Left colon (tissue), 2 donors: ENCODE results near the gene PLEKHA1. TPM values are rescaled to one million over a fixed set of nuclear protein-coding genes. Genes with fewer than 3 reads are reported as not detected.

Source experiments
- ATAC-seq: fragments of 200-7000 bp; cut with Tn5 transposase; one replicate; pipeline ENCODE4 v1.9.1; 2020; ENCODE audit warnings: mild to moderate bottlenecking, moderate library complexity
- DNase-seq, 2 donors: peaks; one replicate each; pipeline ENCODE4 v3.0.0-alpha.2; 2020
- intact Hi-C, 2 donors: fragments of 100-400 bp; cut with DNase I in 1 of 2; cut with micrococcal nuclease in 1 of 2; formaldehyde crosslinking; loops; one replicate each; pipeline versions ENCODE4 v1.11.2 to v1.14.0; 2022; cut with DNase I, micrococcal nuclease
- long read RNA-seq: library from polyadenylated mRNA; unstranded; transcript quantifications from one replicate; pipeline ENCODE4 v2.0.0, GENCODE V29; 2021
- total RNA-seq, 2 donors: library from RNA; stranded (reverse); fragmentation: NEBNext Ultra II Directional; extraction: Animal tissue kit (Norgen Biotek cat#: 25700); gene quantifications; one replicate each; pipeline ENCODE4 v1.2.1, GENCODE V29; 2021
- donor health status: DM: no; HTN: no; CAD: no.
- donor health status: DM: yes; HTN: yes; CAD: no.

Gene PLEKHA1
- 10 to 100 TPM; 41.5 to 49.2 TPM for total RNA-seq
- long read RNA-seq, full-length matches to known transcripts: 22 of 93 reads
- long read RNA-seq, partial matches to known transcripts: 10 of 93 reads
- long read RNA-seq, other reads (novel, unspliced or antisense): 61 of 93 reads

GRCh38 chr10:122374237-122374858 lies at the start of gene PLEKHA1:
Gene PLEKHA1, plus strand, starts transcription at chr10:122374708. Its CDS starts 18,493 bp downstream, at chr10:122393201.
- peak; percentile 90 for ATAC-seq
- intact Hi-C loops: no loop called here
- peak; percentile 95 to 96 for DNase-seq

GRCh38 chr10:122325235-122325634 lies 49.3 kb upstream of the PLEKHA1 start:
- DNase-seq (no peak), ATAC-seq (no peak)
- intact Hi-C loops: no loop called here

- DNase-seq (no peak), ATAC-seq (no peak)
- intact Hi-C loops: no loop called here
Measured at GRCh38 chr10:122326385-122326784, 48.1 kb upstream of the PLEKHA1 start.

- DNase-seq: no peak
- intact Hi-C loops: no loop called here
- no peak for ATAC-seq
Measured at GRCh38 chr10:122326806-122327205, 47.7 kb upstream of the PLEKHA1 start.

- intact Hi-C loops: no loop called here
- ATAC-seq (no peak), DNase-seq (no peak)
Measured at GRCh38 chr10:122327237-122328206, 47.0 kb upstream of the PLEKHA1 start.

- ATAC-seq: no peak
- no peak for DNase-seq
- intact Hi-C loops: no loop called here
Measured at GRCh38 chr10:122328676-122329075, 45.8 kb upstream of the PLEKHA1 start.

GRCh38 chr10:122329416-122329815 lies 45.1 kb upstream of the PLEKHA1 start:
- DNase-seq (no peak), ATAC-seq (no peak)
- intact Hi-C loops: no loop called here

- intact Hi-C loops: no loop called here
- ATAC-seq (peak; percentile 28), DNase-seq (no peak)
Measured at GRCh38 chr10:122331100-122331499, 43.4 kb upstream of the PLEKHA1 start.

GRCh38 chr10:122331615-122332446 lies 42.7 kb upstream of the PLEKHA1 start:
- DNase-seq (no peak), ATAC-seq (peak; percentile 69)
- intact Hi-C loops: no loop called here

GRCh38 chr10:122333037-122333436 lies 41.5 kb upstream of the PLEKHA1 start:
- peak; percentile 43 for ATAC-seq
- no peak for DNase-seq
- intact Hi-C loops: no loop called here

- DNase-seq (no peak), ATAC-seq (no peak)
- intact Hi-C loops: no loop called here
Measured at GRCh38 chr10:122336332-122336731, 38.2 kb upstream of the PLEKHA1 start.

- DNase-seq (no peak), ATAC-seq (no peak)
- intact Hi-C loops: no loop called here
Measured at GRCh38 chr10:122336961-122337360, 37.5 kb upstream of the PLEKHA1 start.

GRCh38 chr10:122338609-122339441 lies 35.7 kb upstream of the PLEKHA1 start:
- peak; percentile 97 for ATAC-seq
- peak; percentile 74 for DNase-seq
- intact Hi-C loops: no loop called here

- DNase-seq (no peak), ATAC-seq (no peak)
- intact Hi-C loops: loop anchor here in 1 of 2 donors (10.0 kb wide), 1 partner anchor 224 kb away; the partner anchor contains the start of gene DMBT1
Measured at GRCh38 chr10:122341141-122341810, 33.2 kb upstream of the PLEKHA1 start.

GRCh38 chr10:122342293-122343134 lies 32.0 kb upstream of the PLEKHA1 start:
- intact Hi-C loops: loop anchor here in 1 of 2 donors (2.0 to 10.0 kb wide), 2 partner anchors 92 to 222 kb away; partner anchors contain the start of gene DMBT1
- DNase-seq (peak in 1 of 2 donors; percentile 38), ATAC-seq (no peak)

GRCh38 chr10:122343135-122343800 lies 31.2 kb upstream of the PLEKHA1 start:
- DNase-seq: no peak
- no peak for ATAC-seq
- intact Hi-C loops: loop anchor here in 1 of 2 donors (2.0 to 10.0 kb wide), 2 partner anchors 92 to 222 kb away; partner anchors contain the start of gene DMBT1
